NCI-H1436 treated with DMSO at 0.1 percent for 48 hours (cell line): Measurements from ENCODE around the gene NMB.

ENCODE experiments used
- DNase-seq: peaks from one replicate; lab custom pipeline; 2025; lab: John Stamatoyannopoulos, UW

Gene NMB

GRCh38 chr15:84611631-84612030, 46.4 kb downstream of the NMB start:
- DNase-seq = no peak

DNA sequence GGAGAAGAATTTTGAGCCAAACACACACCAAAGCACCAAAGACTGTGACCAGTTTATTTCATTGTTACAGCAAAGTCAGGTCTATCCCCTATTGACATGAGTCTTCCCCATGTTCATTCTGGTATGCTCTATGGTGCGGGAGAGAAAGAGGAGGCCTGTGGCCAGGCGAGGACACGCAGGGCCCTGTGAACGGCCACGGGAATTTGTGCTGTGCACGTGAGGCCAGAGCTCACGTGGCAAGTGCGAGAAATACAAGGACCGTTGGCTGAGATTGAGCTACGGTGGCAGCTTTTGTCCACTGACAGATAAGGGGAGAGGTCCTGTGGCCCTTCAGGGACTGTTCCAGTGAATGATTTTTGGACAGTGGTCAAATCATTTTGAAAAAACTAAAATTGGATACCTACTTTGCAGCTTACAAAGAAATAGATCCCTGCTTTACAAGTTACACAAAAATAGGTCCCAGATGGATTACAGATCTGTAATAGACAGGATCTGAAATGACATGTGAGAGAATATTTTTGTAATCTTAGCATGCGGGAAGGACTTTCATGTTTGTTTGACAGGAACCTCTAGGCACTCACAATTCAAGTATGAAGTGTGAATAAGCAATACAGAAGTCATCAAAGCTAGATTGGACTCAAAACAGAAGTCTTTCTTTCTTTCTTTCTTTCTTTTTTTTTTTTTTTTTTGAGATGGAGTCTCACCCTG, 48.0 kb downstream of the NMB start:
- DNase-seq = no peak

GRCh38 chr15:84608707-84609284, 49.2 kb downstream of the NMB start:
- no peak for DNase-seq

GRCh38 chr15:84606653-84607120, 51.3 kb downstream of the NMB start:
- DNase-seq = no peak

GRCh38 chr15:84605554-84605882, 52.5 kb downstream of the NMB start:
- DNase-seq = no peak
